Brain pericyte (primary cell): ENCODE results near the gene CCR7.
A peak's percentile ranks its signal among the peaks of the same experiment; 100 is the strongest.

ENCODE experiments used
- DNase-seq: peaks from one replicate; pipeline ENCODE4 v3.0.0-alpha.2; 2012; ENCODE audit warnings: low read depth, low spot score

The CCR7 gene

DNA sequence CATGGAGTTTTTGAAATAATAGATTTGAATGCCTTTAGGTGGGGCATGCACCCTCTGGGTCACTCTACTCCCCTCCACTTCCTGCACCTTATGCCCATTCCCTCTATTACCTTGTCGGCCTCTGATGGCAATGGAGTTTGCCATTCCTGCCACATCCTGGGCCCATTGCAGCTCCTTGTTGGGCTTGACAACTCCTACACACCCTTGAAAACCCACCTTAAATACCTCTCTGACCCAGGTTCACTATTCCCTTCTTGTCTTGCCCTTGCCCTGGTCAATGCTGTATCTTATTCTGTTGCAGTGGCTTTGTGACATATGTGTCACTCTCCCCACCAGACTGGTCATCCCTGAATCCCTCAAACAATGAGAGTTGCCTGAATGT, 2.4 kb downstream of the CCR7 start:
- DNase-seq: no peak

DNA sequence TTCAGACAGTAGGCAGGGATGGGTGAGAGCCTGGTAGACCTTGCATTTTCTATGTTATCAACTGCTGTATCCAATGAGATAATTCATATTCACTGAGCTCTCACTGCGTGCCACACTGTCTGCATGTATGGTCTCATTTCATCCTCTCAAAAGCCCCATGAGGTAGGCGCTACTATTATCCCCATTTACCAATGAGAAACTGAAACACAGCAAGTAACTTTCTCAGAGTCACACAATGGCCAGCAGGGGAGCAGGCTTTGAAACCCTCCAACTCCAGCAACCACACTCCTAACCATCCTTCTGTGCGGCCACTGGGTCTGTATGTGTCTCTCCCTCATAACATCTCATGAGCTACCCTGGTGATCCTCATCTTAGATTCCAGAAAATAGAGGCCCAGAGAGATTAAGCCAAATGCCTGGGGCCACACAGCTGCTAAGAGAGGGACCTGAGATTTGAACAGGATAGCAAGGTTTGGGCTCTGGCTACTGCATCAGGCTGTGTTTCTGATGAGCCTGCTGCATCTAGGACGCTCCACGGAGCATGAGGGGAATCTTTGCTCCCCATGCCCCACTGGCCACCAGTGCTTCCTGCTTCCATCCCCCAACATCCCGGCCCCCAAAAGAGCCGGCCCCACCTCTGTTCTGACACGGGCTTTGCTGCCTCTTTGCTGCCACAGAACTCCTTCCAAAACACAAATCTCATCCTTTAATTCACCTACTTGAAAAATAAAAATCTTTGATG, 3.2 kb downstream of the CCR7 start:
- DNase-seq: no peak

DNA sequence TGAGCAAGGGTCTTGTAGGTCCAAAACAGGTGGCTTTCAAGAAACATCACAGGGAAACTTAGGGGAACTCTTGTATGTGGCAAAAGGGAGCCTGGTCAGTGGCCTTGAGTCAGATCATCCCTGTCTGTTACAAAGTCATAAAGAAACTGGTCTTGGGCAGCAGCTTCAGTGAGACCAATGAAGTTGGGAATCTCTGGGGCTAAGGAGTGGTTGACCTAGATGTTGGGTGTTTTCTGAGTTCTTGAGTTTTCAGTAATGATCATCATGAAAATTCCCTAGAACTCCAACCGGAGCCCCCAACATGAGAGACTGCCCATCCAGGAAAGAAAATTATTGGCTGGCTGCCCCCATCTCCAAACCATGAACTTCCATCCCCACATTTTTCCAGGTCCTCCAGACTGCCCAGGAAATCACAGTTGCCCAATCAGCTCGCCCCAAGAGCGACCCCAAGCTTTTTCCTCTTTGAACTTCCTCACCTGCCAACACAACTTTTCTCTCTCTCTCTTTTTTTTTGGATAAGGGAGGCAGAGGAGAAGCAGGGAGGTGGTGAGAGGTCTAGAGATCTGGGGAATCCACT, 3.9 kb downstream of the CCR7 start:
- DNase-seq: no peak

DNA sequence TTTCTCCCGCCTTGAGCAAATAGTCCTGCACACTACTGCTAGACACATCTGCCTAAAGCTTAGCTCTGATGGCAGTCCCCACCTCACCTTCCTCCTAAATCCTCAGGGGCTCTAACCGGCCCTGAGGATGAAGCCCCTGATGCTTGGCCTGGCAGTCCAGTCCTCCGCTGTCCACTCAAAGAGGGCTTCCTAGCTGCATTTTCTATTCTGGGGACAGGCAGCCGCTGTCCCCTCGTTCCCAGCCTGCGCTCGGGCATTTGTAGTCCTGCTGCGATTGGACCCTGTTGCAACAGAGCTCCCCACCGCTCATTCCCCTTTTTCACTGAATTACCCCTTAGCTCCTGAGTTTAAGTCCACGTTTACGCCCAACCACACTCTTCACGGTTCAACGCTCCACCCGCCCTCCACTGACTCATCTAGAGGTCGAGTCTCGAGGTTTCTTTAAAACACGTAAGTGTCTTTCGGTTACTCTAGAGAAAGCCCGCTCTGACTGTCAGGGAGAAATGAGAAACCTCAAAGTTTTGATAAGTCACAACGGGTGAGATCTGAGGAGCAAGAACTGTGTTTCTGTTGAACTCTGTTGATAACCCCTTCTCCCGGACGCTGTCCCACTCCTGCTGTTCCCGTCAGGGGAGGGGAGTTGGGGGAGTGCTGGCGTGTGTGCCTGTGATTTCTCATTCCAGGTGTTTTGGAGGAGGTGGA, 4.5 kb downstream of the CCR7 start:
- no peak for DNase-seq

DNA sequence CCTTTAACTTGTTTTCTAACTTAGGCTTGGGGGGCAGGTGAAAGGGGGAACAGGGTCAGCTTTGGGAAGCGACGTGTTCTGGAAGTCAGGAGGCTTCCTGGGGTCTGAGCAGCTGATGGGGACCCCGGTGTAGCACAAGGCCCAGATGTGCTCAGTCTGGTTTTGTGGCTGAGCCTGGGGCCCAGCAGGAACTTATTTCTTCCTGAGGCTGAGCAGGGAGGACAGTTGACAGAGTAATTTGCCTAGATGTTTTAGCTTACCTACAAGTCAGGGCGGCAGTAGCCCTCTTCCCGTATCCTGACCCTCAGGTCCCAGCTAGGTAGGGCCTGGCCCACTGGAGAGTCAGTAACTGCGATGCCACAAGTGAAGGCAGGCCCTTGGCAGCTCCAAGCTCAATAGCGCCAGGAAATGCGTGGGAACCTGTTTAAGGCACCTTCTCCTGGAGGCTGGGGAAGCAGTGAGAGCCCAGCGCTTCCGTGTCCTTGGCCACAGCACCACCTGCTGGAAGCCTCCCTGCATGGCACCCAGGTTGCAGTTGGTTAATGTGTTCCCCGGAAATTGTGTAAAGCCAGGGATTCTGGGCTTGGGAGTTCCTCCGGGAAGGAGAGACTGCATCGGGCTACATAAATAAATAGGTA, 5.2 kb downstream of the CCR7 start:
- peak; percentile 93 for DNase-seq

DNA sequence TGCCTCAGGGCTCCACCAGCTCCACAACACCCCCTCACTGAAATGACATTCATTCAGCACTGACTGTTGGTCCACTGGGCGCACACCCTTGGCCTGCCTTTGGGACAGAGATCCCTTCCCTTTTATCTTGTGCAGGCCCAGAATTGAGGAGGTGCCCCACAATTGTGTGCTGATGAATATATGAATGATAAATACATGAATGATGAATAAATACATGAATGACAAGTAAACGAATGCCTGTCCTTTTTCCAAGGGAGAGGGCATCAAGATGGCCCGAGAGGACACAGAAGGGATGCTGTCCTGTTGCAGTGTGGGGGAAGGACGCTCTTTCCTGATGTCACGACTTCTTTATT, 5.7 kb downstream of the CCR7 start:
- no peak for DNase-seq

DNA sequence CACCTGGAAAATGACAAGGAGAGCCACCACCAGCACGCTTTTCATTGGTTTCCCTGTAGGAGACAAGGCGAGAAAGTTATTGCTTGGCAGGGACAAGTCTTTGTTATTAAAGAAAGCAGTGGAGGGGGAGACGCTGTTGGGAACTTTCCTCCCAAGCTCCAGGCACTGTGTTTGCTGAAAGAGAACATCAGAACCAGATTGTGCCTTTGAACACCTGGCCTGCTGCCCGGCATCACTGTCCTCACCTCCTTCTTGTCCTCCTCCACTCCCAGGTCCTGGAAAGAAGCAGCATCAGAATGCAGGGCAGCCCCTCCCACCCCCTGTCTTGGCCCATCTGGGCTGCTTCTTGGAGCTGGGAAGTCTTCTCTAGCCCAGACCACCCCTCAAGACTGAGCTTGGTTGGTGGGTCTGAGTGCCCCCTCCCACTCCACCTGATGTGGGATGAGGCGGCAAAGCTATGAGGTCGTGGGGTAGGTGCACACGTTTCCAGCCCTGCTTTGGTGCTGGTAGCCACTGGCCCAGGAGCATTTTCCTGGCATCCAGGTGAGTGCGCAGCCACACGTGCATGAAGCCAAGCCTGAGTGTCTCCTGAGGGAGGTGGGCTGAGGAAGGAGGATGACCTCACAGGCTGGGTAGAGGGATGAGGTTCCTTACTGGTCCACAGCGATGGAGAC, 6.2 kb downstream of the CCR7 start:
- no peak for DNase-seq

DNA sequence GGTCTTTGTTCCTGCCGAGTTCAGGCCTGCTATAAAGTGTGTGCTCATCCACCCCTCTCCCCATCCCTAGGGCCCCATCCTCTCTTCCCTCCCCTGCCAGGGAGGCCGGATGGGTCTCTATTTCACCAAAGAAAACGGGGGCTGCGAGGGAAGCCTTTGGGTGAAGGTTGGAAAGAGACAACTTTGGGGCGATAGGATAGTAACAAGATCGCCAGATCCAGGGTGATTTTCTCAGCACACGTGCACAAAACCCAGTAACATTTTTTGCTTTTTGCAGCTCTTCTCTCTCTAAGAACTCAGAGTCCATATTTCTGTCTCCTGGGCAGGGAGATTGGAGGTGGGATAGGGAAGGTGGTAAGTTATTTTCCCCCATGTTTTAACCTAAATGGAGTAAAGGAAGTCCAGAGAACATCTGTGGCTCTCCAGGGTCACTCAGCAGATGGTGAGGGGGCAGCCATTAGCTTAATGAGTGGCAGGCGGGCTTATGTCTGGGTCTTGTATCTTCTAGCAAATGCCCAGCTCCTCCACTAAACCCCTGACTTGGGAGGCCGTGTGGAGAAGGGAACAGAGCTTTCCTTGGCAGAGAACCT, 6.9 kb downstream of the CCR7 start:
- DNase-seq: no peak

DNA sequence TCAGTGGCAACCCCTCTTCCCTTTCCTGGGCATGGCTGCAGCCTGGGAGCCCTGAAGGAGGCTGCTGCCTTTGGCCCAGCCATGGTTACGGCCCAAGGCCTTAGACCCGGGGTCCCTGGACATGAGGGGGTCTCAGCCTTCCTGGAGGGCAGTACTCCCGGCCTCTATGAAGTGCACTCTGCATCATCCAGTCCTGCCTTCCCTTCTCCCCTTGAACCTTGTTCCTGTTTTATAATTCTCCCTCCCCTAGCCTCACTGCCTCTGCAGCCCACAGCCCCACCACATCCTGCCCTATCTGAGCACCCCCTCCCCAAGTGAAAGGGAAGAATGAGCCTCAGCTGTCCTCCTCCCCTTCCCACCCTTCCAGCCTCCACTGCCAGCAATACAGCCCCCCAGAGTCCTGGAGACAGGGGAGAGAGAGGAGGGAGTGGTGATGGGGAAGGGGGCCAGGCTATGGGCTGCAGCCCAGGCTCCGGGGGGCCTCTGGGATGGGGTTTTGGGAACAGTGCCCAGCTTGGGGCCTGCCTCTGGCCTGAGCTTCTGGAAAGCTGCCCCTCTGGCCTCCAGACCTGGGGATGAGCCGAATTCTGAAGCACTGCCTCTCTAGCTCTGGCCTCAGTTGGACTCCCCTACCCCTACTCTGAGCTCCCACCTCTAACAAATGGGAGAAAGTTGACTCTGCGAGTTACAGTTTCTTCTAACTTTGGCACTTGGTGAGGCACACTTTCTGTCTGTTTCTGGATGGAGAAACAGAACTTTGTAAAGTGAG, 7.6 kb downstream of the CCR7 start:
- no peak for DNase-seq

DNA sequence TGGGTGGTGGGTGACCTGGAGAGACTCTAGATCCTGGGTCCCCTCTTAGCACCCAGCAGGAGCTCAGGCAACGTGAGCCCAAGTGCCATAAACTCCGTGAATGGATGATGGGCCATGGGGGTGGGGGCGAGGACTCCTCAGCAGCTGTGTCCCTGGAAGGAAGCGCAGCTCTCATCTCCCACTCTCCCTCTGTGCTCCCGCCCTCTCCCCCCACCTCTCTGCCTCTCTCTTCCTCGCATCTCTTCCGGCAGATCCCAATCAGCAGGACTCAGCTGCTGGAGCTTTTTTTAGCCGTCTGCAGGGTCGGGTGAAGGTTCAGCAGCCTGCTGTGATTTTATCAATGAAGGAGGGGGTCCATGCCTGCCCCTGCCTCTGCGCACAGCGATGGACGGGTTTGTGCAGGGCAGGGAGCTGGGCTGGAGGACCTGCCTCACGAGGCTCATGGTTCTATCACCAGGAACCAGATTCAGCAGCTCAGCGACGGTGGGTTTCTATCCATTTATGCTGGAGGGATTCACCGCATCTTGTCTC, 8.3 kb downstream of the CCR7 start:
- no peak for DNase-seq

DNA sequence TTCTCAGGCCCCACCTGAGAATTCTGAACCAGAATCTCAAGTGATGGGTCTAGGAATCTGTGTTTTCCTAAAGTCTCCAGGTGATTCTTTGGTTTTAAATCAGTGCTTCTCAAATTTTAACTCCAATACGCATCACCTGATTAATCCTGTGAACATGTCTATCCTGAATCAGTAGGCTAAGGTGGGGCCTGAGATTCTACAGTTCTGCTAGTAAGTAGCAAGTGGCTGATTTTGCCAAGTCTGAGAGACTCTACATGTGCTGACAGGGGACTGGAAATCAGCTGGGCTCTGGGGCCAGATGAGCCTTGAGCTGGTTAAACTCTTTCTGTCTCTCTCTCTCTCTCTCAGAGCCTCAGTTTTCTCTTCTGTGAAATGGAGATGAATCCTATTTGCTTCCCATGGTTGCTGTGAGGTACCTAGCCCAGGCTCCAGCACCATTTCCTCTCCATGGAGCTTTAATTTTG, 9.0 kb downstream of the CCR7 start:
- no peak for DNase-seq

DNA sequence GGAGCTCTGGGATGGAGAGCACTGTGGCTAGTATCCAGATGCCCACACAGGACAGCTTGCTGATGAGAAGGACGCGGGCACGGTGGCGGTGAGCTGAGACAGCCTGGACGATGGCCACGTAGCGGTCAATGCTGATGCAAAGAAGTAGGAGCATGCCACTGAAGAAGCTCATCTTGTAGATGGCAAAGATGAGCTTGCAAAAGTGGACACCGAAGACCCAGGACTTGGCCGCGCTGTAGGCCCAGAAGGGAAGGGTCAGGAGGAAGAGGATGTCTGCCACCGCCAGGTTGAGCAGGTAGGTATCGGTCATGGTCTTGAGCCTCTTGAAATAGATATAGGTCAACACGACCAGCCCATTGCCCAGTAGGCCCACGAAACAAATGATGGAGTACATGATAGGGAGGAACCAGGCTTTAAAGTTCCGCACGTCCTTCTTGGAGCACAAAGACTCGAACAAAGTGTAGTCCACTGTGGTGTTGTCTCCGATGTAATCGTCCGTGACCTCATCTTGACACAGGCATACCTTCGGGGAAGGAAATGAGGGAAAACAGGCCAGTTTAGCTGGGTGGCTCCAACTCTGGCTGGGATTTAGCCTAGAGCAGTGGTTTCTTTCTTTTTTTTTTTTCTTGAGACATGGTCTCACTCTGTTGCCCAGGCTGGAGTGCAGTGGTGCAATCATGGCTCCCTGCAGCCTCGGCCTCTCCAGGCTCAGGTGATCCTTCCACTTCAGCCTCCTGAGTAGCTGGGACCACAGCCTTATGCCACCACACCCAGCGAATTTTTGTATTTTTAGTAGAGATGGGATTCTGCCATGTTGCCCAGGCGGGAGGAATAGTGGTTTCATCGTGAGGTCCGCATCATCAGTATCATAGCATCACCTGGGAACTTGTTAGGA, 9.7 kb downstream of the CCR7 start:
- no peak for DNase-seq

DNA sequence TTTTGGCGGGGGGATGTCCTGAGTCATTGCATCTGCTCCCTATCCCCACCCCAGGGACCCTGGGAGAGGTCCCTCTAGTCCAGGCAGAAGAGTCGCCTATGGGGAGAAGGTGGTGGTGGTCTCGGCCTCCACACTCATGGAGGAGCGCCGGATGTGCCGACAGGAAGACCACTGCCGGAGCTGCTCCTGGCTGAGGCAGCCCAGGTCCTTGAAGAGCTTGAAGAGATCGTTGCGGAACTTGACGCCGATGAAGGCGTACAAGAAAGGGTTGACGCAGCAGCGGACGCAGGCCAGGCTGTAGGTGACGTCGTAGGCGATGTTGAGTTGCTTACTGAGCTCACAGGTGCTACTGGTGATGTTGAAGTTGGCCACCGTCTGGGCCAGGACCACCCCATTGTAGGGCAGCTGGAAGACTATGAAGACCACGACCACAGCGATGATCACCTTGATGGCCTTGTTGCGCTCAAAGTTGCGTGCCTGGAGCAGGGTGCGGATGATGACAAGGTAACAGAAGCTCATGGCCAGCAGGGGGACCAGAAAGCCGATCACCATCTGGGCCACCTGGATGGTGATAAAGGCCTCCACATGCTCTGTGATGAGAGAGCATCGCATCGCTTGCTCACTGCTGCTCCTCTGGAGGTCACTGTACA, 10.5 kb downstream of the CCR7 start:
- no peak for DNase-seq

DNA sequence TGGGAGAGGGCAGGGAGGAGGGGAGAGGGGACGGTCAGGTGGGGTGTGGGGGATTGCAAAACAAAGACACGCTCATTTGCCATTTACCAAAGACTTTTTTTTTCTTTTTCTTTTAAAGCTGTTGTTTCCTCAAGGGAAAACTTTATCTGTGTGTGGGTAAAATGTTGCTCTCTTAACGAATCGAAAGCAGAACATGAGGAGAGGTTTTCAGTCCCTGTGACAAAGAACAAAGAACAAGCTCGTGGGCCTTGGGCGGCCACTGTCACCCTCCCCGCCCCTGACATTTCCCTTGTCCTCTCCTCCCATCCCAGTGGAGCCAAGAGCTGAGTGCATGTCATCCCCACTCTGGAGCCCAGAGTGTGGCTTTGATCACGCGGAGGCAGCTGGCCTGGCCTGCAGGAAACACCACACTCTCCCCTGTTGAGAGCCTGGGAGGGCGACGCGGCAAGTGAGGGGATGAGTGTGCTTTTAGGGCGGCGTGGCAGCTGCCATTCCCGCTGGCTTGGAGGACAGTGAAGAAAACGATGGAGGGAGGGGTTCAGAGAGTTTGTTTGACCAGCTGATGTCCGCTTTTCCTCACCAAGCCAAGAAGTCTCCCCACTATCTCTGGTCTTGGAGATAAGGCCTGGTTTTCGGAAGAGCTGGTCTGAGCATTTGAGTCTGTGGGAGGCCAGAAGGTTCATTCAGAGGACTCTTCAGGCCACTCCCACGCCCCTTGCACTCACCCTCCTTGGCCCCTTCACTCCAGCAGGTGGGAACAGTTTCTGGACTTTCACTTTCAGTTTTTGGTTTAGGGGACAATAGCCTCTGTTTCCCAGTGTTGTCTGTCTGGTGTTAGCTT, 11.4 kb downstream of the CCR7 start:
- no peak for DNase-seq

DNA sequence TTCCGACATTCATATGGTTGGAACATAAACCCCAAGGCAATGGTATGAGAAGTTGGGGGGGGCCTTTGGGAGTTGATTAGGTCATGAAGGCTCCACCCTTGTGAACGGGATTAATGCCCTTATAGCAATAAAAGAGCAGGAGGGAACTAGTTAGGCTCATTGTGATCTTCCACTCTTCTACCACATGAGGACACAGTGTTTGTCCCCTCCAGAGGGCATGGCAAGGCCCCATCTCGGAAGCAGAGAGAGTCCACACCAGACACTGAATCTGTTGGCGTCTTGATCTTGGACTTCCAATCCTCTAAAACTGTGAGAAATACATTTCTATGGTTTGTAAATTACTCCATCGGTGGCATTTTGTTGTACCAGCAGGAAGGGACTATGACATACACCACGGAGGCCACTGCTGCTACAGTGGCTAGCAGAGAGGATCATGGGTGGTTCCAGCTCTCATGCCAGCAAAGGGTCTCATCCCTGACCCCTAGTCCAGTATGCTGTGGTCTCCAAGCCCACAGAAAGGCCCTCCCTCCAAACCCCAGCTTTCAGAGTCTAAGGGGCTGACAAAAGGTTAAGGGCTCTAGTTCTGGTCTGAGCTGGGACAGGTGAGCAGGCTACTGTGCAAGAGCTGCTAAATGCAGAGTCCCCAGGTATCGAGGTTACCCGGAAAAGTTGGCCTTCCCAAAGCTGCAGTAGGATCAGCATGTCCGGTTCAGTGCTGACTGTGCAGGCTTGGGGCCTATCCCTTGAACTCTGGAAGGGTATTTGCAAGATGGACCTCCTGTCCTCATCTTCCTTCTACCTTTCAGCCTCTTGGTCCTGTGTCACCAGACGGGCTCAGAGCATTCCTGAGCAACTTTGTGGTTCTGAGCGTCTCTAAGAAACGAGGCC, 12.2 kb downstream of the CCR7 start:
- no peak for DNase-seq

DNA sequence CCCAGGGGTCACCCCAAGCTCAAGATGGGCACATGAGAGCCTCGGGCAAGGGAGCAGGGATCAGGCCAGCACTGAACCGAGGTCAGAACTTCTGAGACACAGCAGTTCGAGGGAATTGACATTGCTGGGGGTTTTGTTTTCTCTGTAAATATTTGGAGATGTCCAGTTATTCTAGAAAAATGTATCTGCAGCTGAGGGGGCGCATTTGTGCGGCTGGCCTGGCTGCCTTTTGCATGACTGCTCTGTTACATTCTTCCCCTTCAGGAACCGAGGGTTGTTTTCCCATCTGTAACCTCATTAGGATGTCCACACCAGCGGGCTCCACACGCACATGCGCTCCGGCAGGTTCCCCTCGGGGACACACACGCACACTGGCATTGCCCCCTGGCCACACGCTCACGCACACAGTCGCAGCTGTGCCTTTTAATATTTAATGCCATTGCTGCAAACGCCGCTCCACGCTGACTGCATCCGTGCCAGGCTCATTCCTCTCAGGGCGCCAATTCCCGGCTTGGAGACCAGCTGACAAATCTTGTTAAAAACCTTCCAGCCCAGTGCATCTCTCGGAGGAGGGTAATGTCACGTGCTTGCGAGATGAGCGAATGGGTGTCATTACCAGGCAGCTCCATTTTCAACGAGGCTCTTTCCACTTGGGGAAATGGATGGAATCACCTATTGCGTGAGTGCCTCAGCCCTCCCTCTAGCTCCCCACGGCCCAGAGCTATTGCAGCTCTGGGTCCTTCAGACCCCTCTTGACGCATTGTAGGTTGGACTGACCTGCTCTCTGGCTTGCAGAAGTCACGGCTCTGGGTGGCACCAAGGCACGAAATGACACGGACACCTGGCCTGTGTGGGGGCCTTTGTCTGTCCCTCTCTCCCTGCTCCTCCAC, 13.1 kb downstream of the CCR7 start:
- DNase-seq: peak; percentile 99
